Spleen (tissue), 7 donors: ENCODE results near the gene CAMTA1.

ENCODE experiments used
- CTCF ChIP-seq, 11 experiments: fragments of 200-600 bp in 7 of 11; fragments of 450-650 bp in 4 of 11; sonication (generic) in 4 of 11; IDR thresholded peaks in 8 of 11; conservative IDR thresholded peaks in 3 of 11; 1 replicate in 7 of 11; 2 replicates in 4 of 11; pipeline versions ENCODE4 v1.4.0 to v1.8.0; 2016 to 2021; ENCODE audit warnings: antibody characterized with exemption in 11 of 11, inconsistent platforms in 4 of 11, mild to moderate bottlenecking in 1 of 11
- POLR2AphosphoS5 ChIP-seq, 3 donors: sonication (generic); formaldehyde crosslinking; IDR thresholded peaks; one replicate each; pipeline ENCODE4 v1.5.1; 2017; ENCODE audit warnings: antibody characterized with exemption in 3 of 3
- donor health status: DM: no; HTN: no; CAD: no; lungs with moderate emphysema.
- donor health status: DM: no; HTN: no; CAD: no.
- donor health status: DM: no; HTN: no; CAD: no.

GRCh38 chr1:7613851-7614205, 828.6 kb downstream of the CAMTA1 start:
- TF ChIP-seq POLR2AphosphoS5 (IDR thresholded peaks at IDR 0.05) (no peak), CTCF (IDR thresholded peaks at IDR 0.05 in 8 of 11, conservative IDR thresholded peaks at IDR 0.05 in 3 of 11) (no peak)
